HepG2 (cell line): Measurements from ENCODE around the gene NDUFAF3. TPM values are rescaled to one million over a fixed set of nuclear protein-coding genes. Genes with fewer than 3 reads are reported as not detected.

Experiments
- FOXA1 ChIP-seq, 2 experiments: fragments of 450-650 bp in 1 of 2; sonication (generic) in 1 of 2; formaldehyde crosslinking in 1 of 2; IDR thresholded peaks; 2 replicates each; pipeline versions ENCODE4 v1.4.0 to v1.6.1; 2016 to 2020; ENCODE audit warnings: missing genetic modification reagents in 1 of 2
- IRX3 ChIP-seq: sonication (generic); formaldehyde crosslinking; IDR thresholded peaks from 2 replicates; pipeline ENCODE4 v1.8.1; 2023; ENCODE audit warnings: mild to moderate bottlenecking, low read depth, missing genetic modification reagents, borderline replicate concordance
- MEF2D ChIP-seq: sonication (generic); formaldehyde crosslinking; IDR thresholded peaks from 2 replicates; pipeline ENCODE4 v1.5.1; 2020; ENCODE audit warnings: mild to moderate bottlenecking, missing genetic modification reagents
- MTA1 ChIP-seq: sonication (generic); formaldehyde crosslinking; IDR thresholded peaks from 2 replicates; pipeline ENCODE4 v1.4.0; 2020; ENCODE audit warnings: missing genetic modification reagents, mild to moderate bottlenecking, borderline replicate concordance
- NFAT5 ChIP-seq: sonication (generic); formaldehyde crosslinking; IDR thresholded peaks from 2 replicates; pipeline ENCODE4 v1.4.0; 2020; ENCODE audit warnings: missing genetic modification reagents
- PHF21A ChIP-seq: sonication (generic); formaldehyde crosslinking; IDR thresholded peaks from 2 replicates; pipeline ENCODE4 v1.5.0; 2020; ENCODE audit warnings: mild to moderate bottlenecking, missing genetic modification reagents
- YY1 ChIP-seq: IDR thresholded peaks from 2 replicates; pipeline ENCODE4 v1.6.1; 2011; ENCODE audit warnings: low read length, low read depth, moderate library complexity, mild to moderate bottlenecking; ENCODE audit not compliant: insufficient read depth, insufficient replicate concordance
- ZNF124 ChIP-seq: sonication (generic); formaldehyde crosslinking; IDR thresholded peaks from 2 replicates; pipeline ENCODE4 v1.4.0; 2020; ENCODE audit warnings: missing genetic modification reagents
- ZNF138 ChIP-seq: sonication (generic); formaldehyde crosslinking; IDR thresholded peaks from 2 replicates; pipeline ENCODE4 v1.5.0; 2020; ENCODE audit warnings: mild to moderate bottlenecking, low read depth, missing genetic modification reagents
- ZNF207 ChIP-seq: fragments of 450-650 bp; IDR thresholded peaks from 2 replicates; pipeline ENCODE4 v1.6.1; 2016; ENCODE audit warnings: antibody characterized with exemption, borderline replicate concordance
- ZNF501 ChIP-seq: sonication (generic); formaldehyde crosslinking; IDR thresholded peaks from 2 replicates; pipeline ENCODE4 v1.5.1; 2020; ENCODE audit warnings: mild to moderate bottlenecking, moderate library complexity, missing genetic modification reagents
- ZNF781 ChIP-seq: sonication (generic); formaldehyde crosslinking; IDR thresholded peaks from 2 replicates; pipeline ENCODE4 v1.5.1; 2020; ENCODE audit warnings: borderline replicate concordance, mild to moderate bottlenecking, missing genetic modification reagents; ENCODE audit errors: not compliant biosample characterization
- polyA plus RNA-seq, 8 experiments: library from polyadenylated mRNA; depleted of rRNA in 3 of 8; stranded (reverse) in 7 of 8; unstranded in 1 of 8; fragments of >200 nt; fragmentation: Illumina TruSeq in 4 of 8; extraction: Trizol in 4 of 8; gene quantifications; 2 replicates each; pipeline versions ENCODE4 v1.2.1 to v1.2.3, GENCODE V29; 2011 to 2016; ENCODE audit warnings: low read depth in 4 of 8, missing spikeins in 1 of 8, mixed read lengths in 1 of 8; ENCODE audit not compliant: insufficient read depth in 1 of 8
- total RNA-seq, 5 experiments: library from RNA; depleted of rRNA; stranded (reverse); fragments of >200 nt; fragmentation: Illumina TruSeq; extraction: Trizol; gene quantifications; 2 replicates each; pipeline ENCODE4 v1.2.3, GENCODE V29; 2016; ENCODE audit warnings: low read depth in 1 of 5
- TF ChIP-seq, protein P1 (sequence below): sonication (generic); formaldehyde crosslinking; IDR thresholded peaks from 2 replicates; pipeline ENCODE4 v1.8.0; 2022; ENCODE audit warnings: mild to moderate bottlenecking, missing genetic modification reagents; ENCODE audit not compliant: insufficient replicate concordance
- TF ChIP-seq, protein P2 (sequence below): sonication (generic); IDR thresholded peaks from 2 replicates; pipeline ENCODE4 v1.6.1; 2016; ENCODE audit warnings: low read depth, borderline replicate concordance
- TF ChIP-seq, protein P3 (sequence below): sonication (generic); formaldehyde crosslinking; IDR thresholded peaks from 2 replicates; pipeline ENCODE4 v1.5.0; 2020; ENCODE audit warnings: mild to moderate bottlenecking, missing genetic modification reagents

The NDUFAF3 gene
- total and polyA plus RNA-seq, 2 of the 13 experiments (the other 11 are each of a cell fraction or from before 2014, with no cell fraction given): 39.0 to 50.0 TPM

DNA sequence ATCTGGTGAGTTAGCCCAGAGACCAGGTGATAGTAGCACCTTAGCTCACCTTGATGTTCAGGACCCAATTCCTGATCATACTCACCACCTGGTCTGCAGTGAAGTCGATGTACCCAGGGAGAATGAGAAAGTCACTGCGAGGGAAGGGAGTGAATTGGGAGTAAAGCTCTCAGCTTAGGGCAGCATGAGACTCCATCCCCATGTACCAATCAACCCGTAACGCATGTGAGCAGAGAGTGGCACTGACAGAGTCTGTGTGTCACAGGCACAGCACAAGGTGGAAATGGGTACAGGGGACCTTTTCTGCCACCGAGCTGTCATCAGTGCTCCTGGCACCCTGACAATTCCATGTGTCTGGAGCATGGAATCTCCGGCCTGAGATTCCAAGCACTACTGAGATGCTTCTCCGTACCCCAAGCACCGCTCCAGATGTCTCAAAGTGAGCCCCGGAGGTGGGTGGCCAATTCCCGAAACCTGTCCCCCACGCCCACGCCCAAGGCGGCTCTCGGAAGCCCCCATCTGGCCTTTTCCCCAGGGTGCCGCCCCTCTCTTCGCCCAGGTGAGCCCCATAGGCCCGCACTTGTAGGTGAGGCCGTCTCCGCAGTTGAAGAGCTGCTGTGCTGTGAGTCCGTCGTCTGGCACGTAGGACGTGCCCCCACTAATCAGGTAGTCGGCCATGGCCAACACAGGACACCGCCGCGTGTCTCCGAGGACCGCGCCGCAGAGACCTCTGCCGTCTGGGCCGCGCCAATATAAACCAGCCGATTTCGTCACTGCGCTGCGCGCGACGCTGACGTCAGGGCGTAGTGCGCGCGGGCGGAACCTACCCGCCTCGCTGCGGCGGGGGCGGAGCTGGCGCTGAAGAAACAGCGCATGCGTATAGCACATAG is 7.0 kb downstream of the NDUFAF3 start, which contains the start of gene IMPDH2 (continued):
- peak; percentile 82; the same call in 1 of the 2 replicates for TF ChIP-seq NFAT5 (CRISPR knock-in tag)
- TF ChIP-seq, protein P1, sequence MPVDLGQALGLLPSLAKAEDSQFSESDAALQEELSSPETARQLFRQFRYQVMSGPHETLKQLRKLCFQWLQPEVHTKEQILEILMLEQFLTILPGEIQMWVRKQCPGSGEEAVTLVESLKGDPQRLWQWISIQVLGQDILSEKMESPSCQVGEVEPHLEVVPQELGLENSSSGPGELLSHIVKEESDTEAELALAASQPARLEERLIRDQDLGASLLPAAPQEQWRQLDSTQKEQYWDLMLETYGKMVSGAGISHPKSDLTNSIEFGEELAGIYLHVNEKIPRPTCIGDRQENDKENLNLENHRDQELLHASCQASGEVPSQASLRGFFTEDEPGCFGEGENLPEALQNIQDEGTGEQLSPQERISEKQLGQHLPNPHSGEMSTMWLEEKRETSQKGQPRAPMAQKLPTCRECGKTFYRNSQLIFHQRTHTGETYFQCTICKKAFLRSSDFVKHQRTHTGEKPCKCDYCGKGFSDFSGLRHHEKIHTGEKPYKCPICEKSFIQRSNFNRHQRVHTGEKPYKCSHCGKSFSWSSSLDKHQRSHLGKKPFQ (CRISPR knock-in tag): no peak
- peak; percentile 74; the same call in 1 of the 2 replicates for TF ChIP-seq IRX3 (CRISPR knock-in tag)
- TF ChIP-seq, protein P2, sequence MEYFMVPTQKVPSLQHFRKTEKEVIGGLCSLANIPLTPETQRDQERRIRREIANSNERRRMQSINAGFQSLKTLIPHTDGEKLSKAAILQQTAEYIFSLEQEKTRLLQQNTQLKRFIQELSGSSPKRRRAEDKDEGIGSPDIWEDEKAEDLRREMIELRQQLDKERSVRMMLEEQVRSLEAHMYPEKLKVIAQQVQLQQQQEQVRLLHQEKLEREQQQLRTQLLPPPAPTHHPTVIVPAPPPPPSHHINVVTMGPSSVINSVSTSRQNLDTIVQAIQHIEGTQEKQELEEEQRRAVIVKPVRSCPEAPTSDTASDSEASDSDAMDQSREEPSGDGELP: peak; percentile 43; the same call in 1 of the 2 replicates
- peak; percentile 81 for TF ChIP-seq YY1
- 0 out of 2 replicates have a peak, but pooled peaks have one; percentile 55 for TF ChIP-seq ZNF138
- peak; percentile 79; the same call in 1 of the 2 replicates for TF ChIP-seq MTA1 (CRISPR knock-in tag)
- TF ChIP-seq, protein P3, sequence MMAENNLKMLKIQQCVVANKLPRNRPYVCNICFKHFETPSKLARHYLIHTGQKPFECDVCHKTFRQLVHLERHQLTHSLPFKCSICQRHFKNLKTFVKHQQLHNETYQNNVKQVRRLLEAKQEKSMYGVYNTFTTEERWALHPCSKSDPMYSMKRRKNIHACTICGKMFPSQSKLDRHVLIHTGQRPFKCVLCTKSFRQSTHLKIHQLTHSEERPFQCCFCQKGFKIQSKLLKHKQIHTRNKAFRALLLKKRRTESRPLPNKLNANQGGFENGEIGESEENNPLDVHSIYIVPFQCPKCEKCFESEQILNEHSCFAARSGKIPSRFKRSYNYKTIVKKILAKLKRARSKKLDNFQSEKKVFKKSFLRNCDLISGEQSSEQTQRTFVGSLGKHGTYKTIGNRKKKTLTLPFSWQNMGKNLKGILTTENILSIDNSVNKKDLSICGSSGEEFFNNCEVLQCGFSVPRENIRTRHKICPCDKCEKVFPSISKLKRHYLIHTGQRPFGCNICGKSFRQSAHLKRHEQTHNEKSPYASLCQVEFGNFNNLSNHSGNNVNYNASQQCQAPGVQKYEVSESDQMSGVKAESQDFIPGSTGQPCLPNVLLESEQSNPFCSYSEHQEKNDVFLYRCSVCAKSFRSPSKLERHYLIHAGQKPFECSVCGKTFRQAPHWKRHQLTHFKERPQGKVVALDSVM (CRISPR knock-in tag): 0 out of 2 replicates have a peak, but pooled peaks have one; percentile 20
- no peak; the same call in 1 of the 2 replicates for TF ChIP-seq PHF21A (CRISPR knock-in tag)
- TF ChIP-seq ZNF501: peak; percentile 86
- TF ChIP-seq MEF2D: peak; percentile 90
- peak; percentile 91 for TF ChIP-seq ZNF124 (CRISPR knock-in tag)
- TF ChIP-seq ZNF781 (CRISPR knock-in tag): peak; percentile 97
- TF ChIP-seq ZNF207: no peak
- TF ChIP-seq FOXA1 (IDR thresholded peaks at IDR 0.05): no peak
- peak; percentile 65 for TF ChIP-seq FOXA1 (CRISPR knock-in tag; IDR thresholded peaks at IDR 0.05)
